GM18520 (cell line): ENCODE data around the gene RNF8.

Source experiments
- ATAC-seq: cut with Tn5 transposase; IDR thresholded peaks from one replicate; pipeline ENCODE4 v1.9.1; 2021; ENCODE audit not compliant: unreplicated experiment

Gene RNF8

DNA sequence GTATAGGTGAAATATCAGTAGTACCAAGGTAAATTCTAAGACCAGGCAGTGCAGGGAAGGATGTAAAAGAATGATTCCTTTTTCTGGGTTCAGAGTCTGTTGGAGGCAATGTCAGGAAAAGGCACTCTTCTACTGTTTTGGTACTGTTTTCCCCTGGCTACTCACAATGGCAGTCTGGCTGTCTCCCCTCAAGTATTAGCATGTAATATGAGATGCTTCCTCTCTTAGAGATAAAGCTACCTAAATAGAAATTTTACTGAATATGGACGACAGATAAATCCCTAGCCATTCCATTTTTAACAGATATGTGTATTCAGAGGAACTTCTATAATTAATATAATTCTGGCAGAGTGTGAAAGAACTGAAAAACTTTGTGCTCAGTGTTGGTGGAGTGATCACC lies 3.5 kb downstream of the RNF8 start:
- no peak for ATAC-seq

GRCh38 chr6:37357860-37358259 lies 4.1 kb downstream of the RNF8 start:
- ATAC-seq: no peak

DNA sequence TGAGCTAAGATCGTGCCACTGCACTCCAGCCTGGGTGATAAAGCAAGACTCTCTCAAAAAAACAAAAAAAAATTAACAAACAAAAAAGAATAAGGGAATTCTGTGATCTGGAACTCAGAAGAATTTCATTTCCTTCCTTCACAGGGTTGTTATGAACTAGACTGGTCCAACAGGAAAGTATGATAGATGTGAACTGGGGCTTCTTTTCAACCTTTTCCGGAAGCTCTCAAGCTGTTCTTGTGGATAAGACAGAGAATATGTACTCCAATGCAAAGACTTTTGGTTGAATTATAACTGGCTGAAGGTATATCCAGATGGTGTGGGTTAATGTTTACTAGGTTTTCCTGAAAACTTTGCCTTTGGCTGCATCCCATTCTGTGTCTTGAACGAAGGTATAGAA lies 5.3 kb downstream of the RNF8 start:
- no peak for ATAC-seq

DNA sequence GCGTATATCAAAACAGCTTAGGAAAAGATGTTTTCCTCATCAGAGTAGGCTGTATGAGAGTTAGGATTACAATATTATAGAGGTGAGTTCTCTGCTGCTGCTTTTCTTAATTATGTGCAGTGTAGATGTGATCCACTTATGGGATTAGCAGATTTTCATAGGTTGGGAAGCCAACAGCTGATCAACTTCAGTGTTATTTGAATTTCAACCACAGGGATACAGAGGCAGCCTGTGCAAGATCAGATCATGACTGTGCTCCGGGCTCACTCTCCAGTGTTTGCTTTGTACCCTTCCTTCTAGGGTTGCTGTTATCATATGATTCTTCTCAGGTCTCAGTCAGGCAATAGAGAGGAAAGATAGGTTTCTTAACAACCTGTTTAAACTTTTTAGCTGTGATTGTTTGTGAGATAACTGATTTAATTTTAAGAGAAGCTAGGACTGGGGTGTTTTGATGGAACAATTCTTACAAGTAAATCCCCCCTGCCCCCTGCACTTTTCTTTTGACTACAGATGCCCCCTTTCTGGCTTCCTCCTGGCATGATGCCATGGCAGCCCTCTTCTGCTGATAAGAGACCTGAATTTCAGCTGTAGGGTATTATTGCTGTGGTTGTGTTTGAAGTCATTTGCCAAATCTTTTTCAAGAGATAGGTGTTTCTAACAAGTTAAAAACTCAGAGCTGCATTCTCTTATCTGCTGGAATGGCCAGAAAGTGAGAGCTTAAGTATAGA lies 8.5 kb downstream of the RNF8 start:
- no peak for ATAC-seq

DNA sequence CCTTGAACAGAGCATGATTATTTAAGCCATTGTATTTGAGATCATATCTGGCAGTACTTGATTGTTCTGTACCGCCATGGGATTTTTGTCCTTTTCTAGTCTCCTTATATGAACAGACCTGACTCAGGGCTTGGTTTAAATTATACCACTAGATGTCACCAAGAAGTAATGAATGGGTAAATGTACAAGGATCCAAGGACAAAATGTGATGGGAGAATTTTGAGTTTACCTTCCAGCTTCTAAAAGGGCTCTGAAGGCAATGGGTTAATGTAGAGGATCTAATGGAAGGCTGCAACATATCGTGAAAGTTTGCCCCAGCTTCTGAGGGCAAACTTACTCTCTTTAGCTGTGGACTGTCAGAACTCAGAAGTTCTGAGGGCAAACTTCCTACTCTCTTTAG lies 12.0 kb downstream of the RNF8 start:
- no peak for ATAC-seq

DNA sequence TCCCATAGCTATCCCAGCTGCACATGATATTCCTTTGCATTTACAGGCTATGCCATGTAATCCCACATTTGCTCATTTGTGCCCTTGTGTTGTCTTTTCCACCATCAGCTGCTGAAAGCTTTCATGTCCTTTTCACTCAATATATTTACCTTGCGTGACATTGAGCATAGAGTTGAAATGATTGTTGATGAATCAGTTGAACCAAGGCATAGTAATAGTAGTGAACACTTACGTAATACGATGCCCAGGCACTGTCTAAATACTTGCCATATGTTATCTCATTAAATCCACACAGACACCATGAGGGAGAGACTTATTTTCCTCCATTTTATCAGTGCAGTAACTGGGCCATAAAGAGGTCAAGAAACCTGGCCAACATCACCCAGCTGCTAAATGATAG lies 13.1 kb downstream of the RNF8 start:
- ATAC-seq: no peak

DNA sequence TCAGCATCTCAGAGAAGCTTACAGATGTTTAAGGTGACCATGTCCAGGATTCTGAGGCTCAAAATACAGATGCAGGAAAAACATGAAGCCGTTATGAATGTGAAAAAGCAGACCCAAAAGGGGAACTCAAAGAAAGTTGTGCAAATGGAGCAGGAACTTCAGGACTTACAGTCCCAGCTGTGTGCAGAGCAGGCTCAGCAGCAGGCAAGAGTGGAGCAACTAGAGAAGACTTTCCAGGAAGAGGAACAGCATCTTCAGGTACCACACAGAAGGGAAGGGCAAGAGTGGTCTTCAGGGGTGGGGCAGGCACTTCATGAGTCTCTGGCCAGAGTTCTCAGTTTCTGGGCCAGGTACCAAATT lies 15.2 kb downstream of the RNF8 start:
- no peak for ATAC-seq

GRCh38 chr6:37369321-37370201 lies 15.8 kb downstream of the RNF8 start:
- ATAC-seq: no peak

GRCh38 chr6:37371154-37372083 lies 17.6 kb downstream of the RNF8 start:
- no peak for ATAC-seq

GRCh38 chr6:37372116-37372515 lies 18.3 kb downstream of the RNF8 start:
- ATAC-seq: no peak

GRCh38 chr6:37373822-37374471 lies 20.2 kb downstream of the RNF8 start:
- ATAC-seq: no peak

- ATAC-seq: no peak
Measured at GRCh38 chr6:37375376-37375775, 21.6 kb downstream of the RNF8 start.

- no peak for ATAC-seq
Measured at GRCh38 chr6:37376078-37376743, 22.4 kb downstream of the RNF8 start.

- ATAC-seq: no peak
Measured at GRCh38 chr6:37381579-37381978, 27.8 kb downstream of the RNF8 start.

GRCh38 chr6:37382994-37383765 lies 29.4 kb downstream of the RNF8 start:
- ATAC-seq: no peak

DNA sequence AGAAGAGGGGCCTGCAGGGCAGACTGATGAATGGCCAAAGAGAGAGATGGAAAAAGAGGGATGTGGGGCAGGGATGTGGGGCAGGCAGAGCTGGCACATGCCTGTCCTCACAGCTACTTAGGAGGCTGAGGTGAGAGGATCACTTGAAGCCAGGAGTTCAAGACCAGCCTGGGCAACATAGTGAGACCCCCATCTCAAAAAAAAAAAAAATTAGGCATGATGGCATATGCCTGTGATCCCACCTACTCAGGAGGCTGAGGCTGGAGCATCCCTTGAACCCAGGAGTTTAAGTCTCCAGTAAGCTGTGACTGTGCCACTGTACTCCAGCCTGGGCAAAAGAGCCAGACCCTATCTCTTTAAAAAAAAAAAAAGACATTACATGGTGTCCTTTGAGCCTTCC lies 34.8 kb downstream of the RNF8 start:
- no peak for ATAC-seq

- ATAC-seq: no peak
Measured at GRCh38 chr6:37389857-37390256, 36.1 kb downstream of the RNF8 start.

- ATAC-seq: no peak
Measured at GRCh38 chr6:37391120-37391519, 37.3 kb downstream of the RNF8 start.

- no peak for ATAC-seq
Measured at GRCh38 chr6:37392821-37393220, 39.0 kb downstream of the RNF8 start.
